MM.1S (cell line): Measurements from ENCODE around the gene SHISAL2A.

Experiments used
- CTCF ChIP-seq: fragments of 300-600 bp; sonication (generic); IDR thresholded peaks from 2 replicates; pipeline ENCODE4 v1.5.1; 2016; ENCODE audit warnings: antibody characterized with exemption, low read length, mixed read lengths
- EZH2 ChIP-seq: fragments of 300-600 bp; sonication (generic); optimal IDR thresholded peaks from 2 replicates; pipeline ENCODE3; 2017; ENCODE audit warnings: low read depth, mild to moderate bottlenecking, antibody characterized with exemption, low read length, mixed read lengths

GRCh38 chr1:52680353-52680752, 47.4 kb downstream of the SHISAL2A start:
- no peak for TF ChIP-seq CTCF
- no peak for TF ChIP-seq EZH2
